SK-N-DZ (cell line): ENCODE data around the gene SH3GLB2.
"Not testable (repeated sequence)": the region's sequence is repeated elsewhere in the genome, so short reads cannot be mapped to it uniquely, and the experiment has no call there.

Source experiments
- DNase-seq: peaks from one replicate; pipeline ENCODE4 v3.0.0-alpha.2; 2015; ENCODE audit warnings: low spot score

Gene SH3GLB2

GRCh38 chr9:129054163-129054851 is 26.2 kb upstream of the SH3GLB2 start:
- no peak for DNase-seq

GRCh38 chr9:129053020-129053419 is 24.9 kb upstream of the SH3GLB2 start:
- no peak for DNase-seq

GRCh38 chr9:129052592-129052991 is 24.5 kb upstream of the SH3GLB2 start:
- no peak for DNase-seq

GRCh38 chr9:129042016-129042415 is 13.9 kb upstream of the SH3GLB2 start:
- no peak for DNase-seq

- DNase-seq = peak; percentile 51
Measured at GRCh38 chr9:129040113-129040643, 12.0 kb upstream of the SH3GLB2 start.

- DNase-seq = no peak
Measured at GRCh38 chr9:129038109-129038852, 10.2 kb upstream of the SH3GLB2 start.

- no peak for DNase-seq
Measured at GRCh38 chr9:129037767-129038098, 9.6 kb upstream of the SH3GLB2 start.

GRCh38 chr9:129036923-129037766 is 9.0 kb upstream of the SH3GLB2 start:
- no peak for DNase-seq

- peak; percentile 100 for DNase-seq
Measured at GRCh38 chr9:129036241-129036922, 8.3 kb upstream of the SH3GLB2 start, which contains the start of gene MIGA2. TSS of gene MIGA2 (plus strand) at chr9:129036626. CDS start at chr9:129040595, 3,969 bp downstream.

- not testable (repeated sequence) for DNase-seq
Measured at GRCh38 chr9:129035838-129036237, 7.7 kb upstream of the SH3GLB2 start.

GRCh38 chr9:129033216-129033615 is 5.1 kb upstream of the SH3GLB2 start:
- DNase-seq = no peak

GRCh38 chr9:129032541-129033159 is 4.5 kb upstream of the SH3GLB2 start:
- DNase-seq = no peak

- DNase-seq = no peak
Measured at GRCh38 chr9:129031514-129031913, 3.4 kb upstream of the SH3GLB2 start.

- no peak for DNase-seq
Measured at GRCh38 chr9:129030191-129030590, 2.1 kb upstream of the SH3GLB2 start.

- peak; percentile 60 for DNase-seq
Measured at GRCh38 chr9:129027685-129028191, 393 bp downstream of the SH3GLB2 start.

- DNase-seq = no peak
Measured at GRCh38 chr9:129027224-129027684, 877 bp downstream of the SH3GLB2 start.

- DNase-seq = peak; percentile 92
Measured at GRCh38 chr9:129026442-129027223, 1.5 kb downstream of the SH3GLB2 start.

- no peak for DNase-seq
Measured at GRCh38 chr9:129023908-129024233, 4.3 kb downstream of the SH3GLB2 start.

- DNase-seq = peak; percentile 83
Measured at GRCh38 chr9:129023036-129023907, 4.9 kb downstream of the SH3GLB2 start.
